Measurements from ENCODE around the gene THOC7. TPM values are rescaled to one million over a fixed set of nuclear protein-coding genes. Genes with fewer than 3 reads are reported as not detected.

THOC7 gene
- total RNA-seq, 1 experiment from 2014 or later, result 67.3 TPM

DNA sequence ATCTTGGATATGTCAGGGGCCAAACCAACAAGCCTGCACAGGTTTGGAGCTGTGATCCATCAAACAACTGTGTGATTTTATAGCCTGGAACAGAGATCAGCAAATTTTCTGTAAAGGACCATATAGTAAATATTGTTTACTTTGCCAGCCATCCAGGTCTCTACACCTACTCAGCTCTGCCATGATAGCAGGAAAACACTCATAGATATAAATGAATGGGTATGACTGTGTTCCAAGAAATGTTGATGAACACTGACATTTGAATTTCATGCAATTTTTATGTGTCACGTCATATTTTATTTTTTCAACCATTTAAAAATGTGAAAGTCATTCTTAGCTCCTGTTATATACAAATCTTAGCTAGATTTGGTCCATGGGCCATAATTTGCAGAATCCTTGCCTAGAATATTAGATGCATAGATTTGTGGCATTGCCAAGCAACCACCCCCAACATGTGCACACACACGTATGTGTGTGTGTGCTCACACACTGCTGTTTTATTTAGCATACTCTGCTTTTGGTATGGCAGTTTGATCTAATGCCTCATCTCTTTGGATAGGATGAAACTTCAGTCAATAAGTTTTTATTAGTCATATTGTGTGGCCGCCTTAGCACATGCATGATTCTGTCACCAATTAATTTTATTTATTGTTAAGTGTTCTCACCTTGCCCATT is 6.5 kb upstream of the THOC7 start:
- H2AFZ ChIP-seq (ENCODE audit: low read depth, low read length, poor library complexity, severe bottlenecking), result no peak overlapping the region
- ChIA-PET POLR2A (no interaction called here), CTCF (no interaction called here), RAD21 (ENCODE audit: low non-redundant PET in 1 of 2, low total read pairs in 2 of 2, uncharacterized antibody in 2 of 2, unreplicated experiment in 2 of 2) (no interaction called here)
- no peaks in the 10 kb centered on the region for H3K9me3 ChIP-seq (ENCODE audit: control insufficient read depth in 1 of 2, insufficient read depth in 1 of 2, low read depth in 1 of 2, low read length in 2 of 2)
- intact Hi-C loops (cut with micrococcal nuclease), result loop anchor here (5.0 kb wide), 1 partner anchor 37 kb away; no protein-coding TSS in a partner anchor
- no peak overlapping the region for H3K4me2 ChIP-seq (ENCODE audit: low read length)
- H3K4me3 ChIP-seq (replicated peaks in 1 of 2; ENCODE audit: low read depth in 1 of 2, low read length in 2 of 2), result no peak overlapping the region
- no TSS peak for BruUV-seq (replicated peaks)
- no peaks in the 10 kb centered on the region for H3K36me3 ChIP-seq (ENCODE audit: control insufficient read depth in 1 of 2, insufficient read depth in 2 of 2, low read length in 2 of 2)
- H3K9ac ChIP-seq (ENCODE audit: low read length), result no peak overlapping the region
- DNase-seq (ENCODE audit: low read depth, low spot score) (no peak), ATAC-seq (no peak)
- no peak for TF ChIP-seq SP1 (IDR thresholded peaks at IDR 0.05; ENCODE audit: low read depth)
- TF ChIP-seq POLR2A (IDR thresholded peaks at IDR 0.05; ENCODE audit: borderline replicate concordance, extremely low read depth, insufficient read depth, insufficient read length), result no peak
- no peak for TF ChIP-seq EZH2 (IDR thresholded peaks at IDR 0.05)
- no peak for TF ChIP-seq CEBPB (IDR thresholded peaks at IDR 0.05; ENCODE audit: low read depth)
- TF ChIP-seq CTCF (IDR thresholded peaks at IDR 0.05 in 2 of 3, conservative IDR thresholded peaks at IDR 0.05 in 1 of 3; ENCODE audit: borderline replicate concordance in 1 of 3, insufficient read depth in 1 of 3, low read depth in 2 of 3, low read length in 2 of 3), result no peak
- TF ChIP-seq ATF3 (IDR thresholded peaks at IDR 0.05), result no peak
- TF ChIP-seq POLR2AphosphoS5 (IDR thresholded peaks at IDR 0.05; ENCODE audit: low read depth, low read length), result no peak
- no peak for TF ChIP-seq ZBTB33 (IDR thresholded peaks at IDR 0.05; ENCODE audit: extremely low read depth, insufficient replicate concordance, low read length)
- TF ChIP-seq JUND (IDR thresholded peaks at IDR 0.05), result no peak
- no peak for TF ChIP-seq SRF (IDR thresholded peaks at IDR 0.05; ENCODE audit: low read depth)
- TF ChIP-seq, protein P1, sequence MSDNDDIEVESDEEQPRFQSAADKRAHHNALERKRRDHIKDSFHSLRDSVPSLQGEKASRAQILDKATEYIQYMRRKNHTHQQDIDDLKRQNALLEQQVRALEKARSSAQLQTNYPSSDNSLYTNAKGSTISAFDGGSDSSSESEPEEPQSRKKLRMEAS (IDR thresholded peaks at IDR 0.05), result no peak
- no peak for TF ChIP-seq EZH2phosphoT487 (IDR thresholded peaks at IDR 0.05; ENCODE audit: borderline replicate concordance)
- no peak for TF ChIP-seq EGR1 (IDR thresholded peaks at IDR 0.05; ENCODE audit: low read depth)
- no peak for TF ChIP-seq ZNF274 (IDR thresholded peaks at IDR 0.05; ENCODE audit: low read depth, low read length)
- no peak for TF ChIP-seq YY1 (IDR thresholded peaks at IDR 0.05; ENCODE audit: extremely low read depth, insufficient replicate concordance, low read depth, low read length)
- no peak for TF ChIP-seq RAD21 (IDR thresholded peaks at IDR 0.05; ENCODE audit: low read depth)
- H3K9me2 ChIP-seq (ENCODE audit: insufficient read depth), result no peaks in the 10 kb centered on the region
- no peak overlapping the region for H3K27ac ChIP-seq (ENCODE audit: low read depth, low read length)
- peaks cover 16 to 18% of the 10 kb centered on the region in 2 experiments for H3K4me1 ChIP-seq (ENCODE audit: control insufficient read depth in 1 of 2, insufficient read depth in 2 of 2, low read length in 2 of 2)
- H3K27me3 ChIP-seq (ENCODE audit: insufficient read depth, low read length), result no peaks in the 10 kb centered on the region
- peaks cover 61% of the 10 kb centered on the region for H3K79me2 ChIP-seq (ENCODE audit: insufficient read depth, low read length)
- no peaks in the 10 kb centered on the region; the same call in 1 of the 2 replicates for H4K20me1 ChIP-seq (ENCODE audit: insufficient read depth)

Data from HCT116 (cell line).